Activated B cell treated with CpG ODN at 0.5 μM for 24 hours (primary cell): ENCODE results near the gene COL4A4. TPM values are rescaled to one million over a fixed set of nuclear protein-coding genes. Genes with fewer than 3 reads are reported as not detected.

Experiments
- ATAC-seq: fragments of 200-7000 bp; cut with Tn5 transposase; one replicate; pipeline ENCODE4 v1.10.0; 2021; ENCODE audit warnings: low read depth, mild to moderate bottlenecking, moderate library complexity
- CTCF ChIA-PET: fragments of 350-600 bp; sonication (Branson Sonifier 250); formaldehyde crosslinking; loops from one replicate; lab custom pipeline; 2021; ENCODE audit warnings: antibody characterized with exemption; lab: Charles Lee
- POLR2A ChIA-PET: fragments of 350-600 bp; sonication (Branson Sonifier 250); formaldehyde crosslinking; loops from one replicate; lab custom pipeline; 2021; ENCODE audit warnings: antibody characterized with exemption; lab: Charles Lee
- DNase-seq: peaks from one replicate; pipeline ENCODE4 v3.0.0; 2022
- H3K27ac Mint-ChIP-seq: one replicate; pipeline ENCODE4 v1.8.0; 2020; ENCODE audit warnings: mixed read lengths
- H3K27me3 Mint-ChIP-seq: one replicate; pipeline ENCODE4 v1.8.0; 2021; ENCODE audit warnings: mixed read lengths
- H3K36me3 Mint-ChIP-seq: one replicate; pipeline ENCODE4 v1.8.0; 2021; ENCODE audit warnings: low read depth, mixed read lengths
- H3K4me1 Mint-ChIP-seq: one replicate; pipeline ENCODE4 v1.8.0; 2021; ENCODE audit warnings: mixed read lengths
- H3K4me3 Mint-ChIP-seq: one replicate; pipeline ENCODE4 v1.8.0; 2020; ENCODE audit warnings: mild to moderate bottlenecking, mixed read lengths
- H3K9me3 Mint-ChIP-seq: one replicate; pipeline ENCODE4 v1.8.0; 2020; ENCODE audit warnings: mixed read lengths
- CTCF ChIP-seq: fragments of 200-600 bp; IDR thresholded peaks from one replicate; pipeline ENCODE4 v1.8.0; 2022; ENCODE audit warnings: antibody characterized with exemption, mild to moderate bottlenecking
- intact Hi-C: fragments of 100-400 bp; cut with micrococcal nuclease; formaldehyde crosslinking; loops from one replicate; pipeline ENCODE4 v1.15.1; 2024
- total RNA-seq: library from RNA; stranded (reverse); gene quantifications from 2 replicates; pipeline ENCODE4 v1.2.3, GENCODE V29; 2022

The COL4A4 gene
- total RNA-seq, 1 donor from 2014 or later: 10.9 TPM

- no peak for DNase-seq
- no peak overlapping the region for H3K4me3 Mint-ChIP-seq
- H3K27ac Mint-ChIP-seq: no peak overlapping the region
- ChIA-PET CTCF (interaction anchor here (0.6 kb wide), 1 partner anchor 13 kb away, joined by 3 read pairs; no protein-coding TSS in a partner anchor), POLR2A (no interaction called here)
- peaks cover 2% of the 10 kb centered on the region for H3K9me3 Mint-ChIP-seq
- intact Hi-C loops: no loop called here
- TF ChIP-seq CTCF: no peak
- no peaks in the 10 kb centered on the region for H3K27me3 Mint-ChIP-seq
- peaks cover 4% of the 10 kb centered on the region for H3K4me1 Mint-ChIP-seq
- no peak for ATAC-seq
- peaks cover 21% of the 10 kb centered on the region for H3K36me3 Mint-ChIP-seq
These were observed 200.5 kb downstream of the COL4A4 start for GRCh38 chr2:226963528-226963927.

- Mint-ChIP-seq H3K36me3 (peaks cover 27% of the 10 kb centered on the region), H3K27ac (no peak overlapping the region), H3K4me3 (no peak overlapping the region), H3K27me3 (no peaks in the 10 kb centered on the region), H3K4me1 (peaks cover 2% of the 10 kb centered on the region), H3K9me3 (peaks cover 2% of the 10 kb centered on the region)
- ChIA-PET CTCF (no interaction called here), POLR2A (no interaction called here)
- DNase-seq (no peak), ATAC-seq (no peak)
- TF ChIP-seq CTCF: no peak
- intact Hi-C loops: loop anchor here (1.0 kb wide), 1 partner anchor 8 kb away; no protein-coding TSS in a partner anchor
These were observed 201.7 kb downstream of the COL4A4 start for GRCh38 chr2:226962176-226962773.

- POLR2A ChIA-PET: no interaction called here
- Mint-ChIP-seq H3K9me3 (peaks cover 2% of the 10 kb centered on the region), H3K4me3 (no peak overlapping the region), H3K27me3 (no peaks in the 10 kb centered on the region), H3K36me3 (peaks cover 30% of the 10 kb centered on the region), H3K27ac (no peak overlapping the region), H3K4me1 (peaks cover 2% of the 10 kb centered on the region)
- CTCF ChIA-PET: no interaction called here
- DNase-seq: no peak
- intact Hi-C loops: no loop called here
- no peak for TF ChIP-seq CTCF
- ATAC-seq: no peak
These were observed 204.6 kb downstream of the COL4A4 start for GRCh38 chr2:226959418-226959817.

- peaks cover 6% of the 10 kb centered on the region for H3K4me1 Mint-ChIP-seq
- H3K27me3 Mint-ChIP-seq: no peaks in the 10 kb centered on the region
- H3K9me3 Mint-ChIP-seq: peaks cover 2% of the 10 kb centered on the region
- H3K27ac Mint-ChIP-seq: no peak overlapping the region
- ATAC-seq (no peak), DNase-seq (no peak)
- CTCF ChIA-PET: no interaction called here
- no peak for TF ChIP-seq CTCF
- H3K36me3 Mint-ChIP-seq: peaks cover 28% of the 10 kb centered on the region
- intact Hi-C loops: no loop called here
- POLR2A ChIA-PET: no interaction called here
- H3K4me3 Mint-ChIP-seq: no peak overlapping the region
These were observed 207.3 kb downstream of the COL4A4 start for GRCh38 chr2:226956659-226957058.

- ChIA-PET CTCF (no interaction called here), POLR2A (no interaction called here)
- H3K4me3 Mint-ChIP-seq: no peak overlapping the region
- H3K36me3 Mint-ChIP-seq: peaks cover 37% of the 10 kb centered on the region
- no peaks in the 10 kb centered on the region for H3K27me3 Mint-ChIP-seq
- H3K9me3 Mint-ChIP-seq: no peaks in the 10 kb centered on the region
- intact Hi-C loops: no loop called here
- H3K27ac Mint-ChIP-seq: no peak overlapping the region
- DNase-seq (no peak), ATAC-seq (no peak)
- H3K4me1 Mint-ChIP-seq: peaks cover 19% of the 10 kb centered on the region
- no peak for TF ChIP-seq CTCF
These were observed 210.2 kb downstream of the COL4A4 start for GRCh38 chr2:226953826-226954225.
